Panc1 (cell line): Measurements from ENCODE around the gene ACD. TPM values are rescaled to one million over a fixed set of nuclear protein-coding genes. Genes with fewer than 3 reads are reported as not detected.

Source experiments
- ATAC-seq: fragments of 200-7000 bp; cut with Tn5 transposase; 2 replicates; pipeline ENCODE4 v1.9.1; 2020; ENCODE audit warnings: mild to moderate bottlenecking, moderate library complexity
- BruUV-seq: library from RNA; stranded (reverse); fragments of 400-500 nt; replicated peaks from 2 replicates; lab custom pipeline; 2021; lab: Mats Ljungman, UMichigan
- CTCF ChIA-PET: fragments of 300-600 bp; sonication (Branson Sonifier 250); formaldehyde crosslinking; loops from one replicate; lab custom pipeline; 2022; ENCODE audit warnings: antibody characterized with exemption; lab: Charles Lee
- POLR2A ChIA-PET: fragments of 300-600 bp; sonication (Branson Sonifier 250); formaldehyde crosslinking; loops from one replicate; lab custom pipeline; 2022; ENCODE audit warnings: antibody characterized with exemption; lab: Charles Lee
- DNase-seq: peaks from one replicate; pipeline ENCODE4 v3.0.0-alpha.2; 2010; ENCODE audit warnings: low read depth, low spot score
- H3K27ac ChIP-seq: 2 replicates; pipeline ENCODE4 v1.5.1; 2011; ENCODE audit warnings: mild to moderate bottlenecking, low read length, inconsistent platforms
- H3K27me3 ChIP-seq: fragments of 200-500 bp; sonication (Bioruptor generic); 2 replicates; pipeline ENCODE4 v1.6.0; 2014; ENCODE audit warnings: low read length, inconsistent platforms; ENCODE audit not compliant: control insufficient read depth, insufficient read depth
- H3K36me3 ChIP-seq: fragments of 200-500 bp; sonication (Bioruptor generic); 2 replicates; pipeline ENCODE4 v1.5.1; 2014; ENCODE audit warnings: inconsistent platforms, mild to moderate bottlenecking, low read length, moderate library complexity; ENCODE audit not compliant: control insufficient read depth, insufficient read depth
- H3K4me1 ChIP-seq: 2 replicates; pipeline ENCODE4 v1.5.1; 2011; ENCODE audit warnings: inconsistent platforms, mild to moderate bottlenecking, low read length, moderate library complexity; ENCODE audit not compliant: control insufficient read depth, insufficient read depth
- H3K4me3 ChIP-seq, 2 experiments: 2 replicates each; pipeline ENCODE4 v1.5.1; 2011 to 2012; ENCODE audit warnings: low read depth in 2 of 2, low read length in 2 of 2, mild to moderate bottlenecking in 2 of 2, inconsistent platforms in 1 of 2, moderate library complexity in 1 of 2
- H3K9me3 ChIP-seq: fragments of 200-500 bp; sonication (Bioruptor generic); 2 replicates; pipeline ENCODE4 v1.5.1; 2014; ENCODE audit warnings: low read depth, mild to moderate bottlenecking, inconsistent platforms, low read length, moderate library complexity; ENCODE audit not compliant: control insufficient read depth, insufficient read depth
- POLR2AphosphoS5 ChIP-seq: IDR thresholded peaks from 2 replicates; pipeline ENCODE4 v1.6.1; 2012; ENCODE audit warnings: mild to moderate bottlenecking, low read depth, low read length, moderate library complexity
- REST ChIP-seq, 2 experiments: IDR thresholded peaks; 2 replicates each; pipeline ENCODE4 v1.6.1; 2011 to 2012; ENCODE audit warnings: low read depth in 2 of 2, control low read depth in 1 of 2, low read length in 1 of 2, mild to moderate bottlenecking in 1 of 2, moderate library complexity in 1 of 2; ENCODE audit not compliant: insufficient read depth in 1 of 2
- SIN3A ChIP-seq: IDR thresholded peaks from 2 replicates; pipeline ENCODE4 v1.6.1; 2012; ENCODE audit warnings: low read depth, mild to moderate bottlenecking, low read length, moderate library complexity, borderline replicate concordance; ENCODE audit not compliant: insufficient read depth
- TCF7L2 ChIP-seq: IDR thresholded peaks from 2 replicates; pipeline ENCODE4 v1.6.1; 2011; ENCODE audit warnings: mild to moderate bottlenecking, low read depth, low read length, inconsistent platforms
- in situ Hi-C: cut with HindIII; loops from 2 replicates; pipeline ENCODE4 v1.10.0; 2016; ENCODE audit warnings: low sequenced_read_pairs, low pct_unique_long_range_greater_than_20kb
- intact Hi-C: fragments of 100-400 bp; cut with micrococcal nuclease; formaldehyde crosslinking; loops from one replicate; pipeline ENCODE4 v1.10.0; 2022; ENCODE audit not compliant: unreplicated experiment
- total RNA-seq: library from RNA; stranded (reverse); gene quantifications from one replicate; pipeline ENCODE4 v1.2.1, GENCODE V29; 2021; ENCODE audit not compliant: unreplicated experiment
- TF ChIP-seq, protein P1 (sequence below): fragments of 450-650 bp; IDR thresholded peaks from 2 replicates; pipeline ENCODE4 v1.5.1; 2017; ENCODE audit warnings: mild to moderate bottlenecking

The ACD gene
- total RNA-seq, 1 experiment from 2014 or later: 34.9 TPM

DNA sequence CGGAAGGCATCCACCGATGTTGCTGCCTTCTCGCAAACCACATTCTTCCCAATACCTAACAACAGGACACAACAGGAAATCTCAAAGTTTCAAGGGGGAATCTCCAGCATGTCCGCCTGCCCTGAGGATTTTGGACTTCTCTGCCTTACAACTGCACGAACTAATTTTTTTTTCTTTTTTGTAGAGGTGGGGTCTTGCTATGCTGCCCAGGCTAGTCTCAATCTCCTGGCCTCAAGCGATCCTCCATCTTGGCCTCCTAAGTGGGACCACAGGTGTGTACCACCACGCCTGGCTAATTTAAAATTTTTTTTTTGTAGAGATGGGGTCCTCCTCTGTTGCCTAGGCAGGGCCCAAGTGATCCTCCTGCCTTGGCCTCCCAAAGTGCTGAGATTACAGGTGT is 15.9 kb upstream of the ACD start:
- CTCF ChIA-PET: no interaction called here
- TF ChIP-seq TCF7L2 (no peak), SIN3A (no peak), REST (IDR thresholded peaks at IDR 0.05; ENCODE audit: insufficient read depth in 1 of 2, low read depth in 2 of 2, low read length in 1 of 2) (no peak), POLR2AphosphoS5 (no peak)
- TF ChIP-seq, protein P1, sequence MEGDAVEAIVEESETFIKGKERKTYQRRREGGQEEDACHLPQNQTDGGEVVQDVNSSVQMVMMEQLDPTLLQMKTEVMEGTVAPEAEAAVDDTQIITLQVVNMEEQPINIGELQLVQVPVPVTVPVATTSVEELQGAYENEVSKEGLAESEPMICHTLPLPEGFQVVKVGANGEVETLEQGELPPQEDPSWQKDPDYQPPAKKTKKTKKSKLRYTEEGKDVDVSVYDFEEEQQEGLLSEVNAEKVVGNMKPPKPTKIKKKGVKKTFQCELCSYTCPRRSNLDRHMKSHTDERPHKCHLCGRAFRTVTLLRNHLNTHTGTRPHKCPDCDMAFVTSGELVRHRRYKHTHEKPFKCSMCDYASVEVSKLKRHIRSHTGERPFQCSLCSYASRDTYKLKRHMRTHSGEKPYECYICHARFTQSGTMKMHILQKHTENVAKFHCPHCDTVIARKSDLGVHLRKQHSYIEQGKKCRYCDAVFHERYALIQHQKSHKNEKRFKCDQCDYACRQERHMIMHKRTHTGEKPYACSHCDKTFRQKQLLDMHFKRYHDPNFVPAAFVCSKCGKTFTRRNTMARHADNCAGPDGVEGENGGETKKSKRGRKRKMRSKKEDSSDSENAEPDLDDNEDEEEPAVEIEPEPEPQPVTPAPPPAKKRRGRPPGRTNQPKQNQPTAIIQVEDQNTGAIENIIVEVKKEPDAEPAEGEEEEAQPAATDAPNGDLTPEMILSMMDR: no peak
- in situ Hi-C loops: no loop called here

GRCh38 chr16:67675579-67675935 is 15.5 kb upstream of the ACD start:
- Histone ChIP-seq H3K4me1 (no peaks in the 10 kb centered on the region), H3K9me3 (no peaks in the 10 kb centered on the region), H3K27me3 (no peaks in the 10 kb centered on the region), H3K36me3 (no peaks in the 10 kb centered on the region; the same call in 1 of the 2 replicates), H3K4me3 (no peak overlapping the region), H3K27ac (no peak overlapping the region)
- no peak for DNase-seq
- no TSS peak for BruUV-seq
- TF ChIP-seq SIN3A (no peak), POLR2AphosphoS5 (no peak), TCF7L2 (no peak), REST (IDR thresholded peaks at IDR 0.05; ENCODE audit: insufficient read depth in 1 of 2, low read depth in 2 of 2, low read length in 1 of 2) (no peak)
- TF ChIP-seq, protein P1: no peak
- ATAC-seq: no peak
- ChIA-PET POLR2A (no interaction called here), CTCF (no interaction called here)
- intact Hi-C loops (loop anchor here (10.0 kb wide), 1 partner anchor 129 kb away; the partner anchor contains the start of genes RANBP10 and TSNAXIP1), in situ Hi-C loops (no loop called here)

More for the DNA sequence above, 15.9 kb upstream of the ACD start:
- H3K4me3 ChIP-seq: no peak overlapping the region
- intact Hi-C loops: loop anchor here (10.0 kb wide), 1 partner anchor 129 kb away; the partner anchor contains the start of genes RANBP10 and TSNAXIP1
- no peaks in the 10 kb centered on the region for H3K27me3 ChIP-seq
- no peaks in the 10 kb centered on the region for H3K4me1 ChIP-seq
- no TSS peak for BruUV-seq
- no peaks in the 10 kb centered on the region; the same call in 1 of the 2 replicates for H3K36me3 ChIP-seq
- H3K27ac ChIP-seq: no peak overlapping the region
- no peaks in the 10 kb centered on the region for H3K9me3 ChIP-seq
- POLR2A ChIA-PET: no interaction called here
- DNase-seq (no peak), ATAC-seq (no peak)
